Measurements from ENCODE around the gene DOCK8. TPM values are rescaled to one million over a fixed set of nuclear protein-coding genes. Genes with fewer than 3 reads are reported as not detected.
"Not testable (repeated sequence)": the region's sequence is repeated elsewhere in the genome, so short reads cannot be mapped to it uniquely, and the experiment has no call there.

Gene DOCK8
- total and polyA plus RNA-seq, 2 of the 4 experiments (the other 2 are of a cell fraction): not detected

- no peak overlapping the region for H2BK5ac ChIP-seq (ENCODE audit: low read depth, low read length, poor library complexity, severe bottlenecking)
- H2AK5ac ChIP-seq (ENCODE audit: low read depth, low read length): no peak overlapping the region
- no peak overlapping the region for H4K8ac ChIP-seq (ENCODE audit: low read depth in 2 of 2, low read length in 2 of 2)
- in situ Hi-C loops (cut with MboI; ENCODE audit: low sequenced_read_pairs) (no loop called here), dilution Hi-C loops (cut with HindIII; ENCODE audit: low sequenced_read_pairs, unreplicated experiment) (no loop called here), intact Hi-C loops (cut with micrococcal nuclease) (no loop called here)
- no peak overlapping the region for H4K91ac ChIP-seq (ENCODE audit: insufficient read depth, low read depth, low read length)
- H3K9me1 ChIP-seq (ENCODE audit: insufficient read depth, low read length): no peaks in the 10 kb centered on the region
- H3K23ac ChIP-seq (ENCODE audit: low read depth, low read length): no peak overlapping the region
- no peaks in the 10 kb centered on the region for H3K79me1 ChIP-seq (ENCODE audit: low read depth in 1 of 2, low read length in 2 of 2)
- ATAC-seq (ENCODE audit: low read depth) (no peak), DNase-seq (no peak)
- no peak overlapping the region for H3K4me3 ChIP-seq (ENCODE audit: insufficient read depth, low read depth, low read length)
- CTCF ChIA-PET: no interaction called here
- no peak overlapping the region for H3K56ac ChIP-seq (ENCODE audit: extremely low read depth, insufficient read depth, low read length)
- no peak overlapping the region for H3K4ac ChIP-seq (ENCODE audit: low read depth, low read length)
- POLR2A ChIA-PET (ENCODE audit: unreplicated experiment): no interaction called here
- H2BK120ac ChIP-seq (ENCODE audit: low read depth, low read length): no peak overlapping the region
- no peak overlapping the region for H2BK15ac ChIP-seq (ENCODE audit: low read depth, low read length)
- no peak overlapping the region for H4K5ac ChIP-seq (ENCODE audit: low read depth, low read length)
- H3K14ac ChIP-seq (replicated peaks; ENCODE audit: low read depth, low read length): no peak overlapping the region
- H3K18ac ChIP-seq (ENCODE audit: low read depth, low read length): no peak overlapping the region
- no peaks in the 10 kb centered on the region for H3K4me1 ChIP-seq (ENCODE audit: control insufficient read depth, insufficient read depth, low read length)
- peaks cover 26% of the 10 kb centered on the region for H3K27me3 ChIP-seq (ENCODE audit: control insufficient read depth, insufficient read depth, low read length)
- no peaks in the 10 kb centered on the region for H3K36me3 ChIP-seq (ENCODE audit: control insufficient read depth, insufficient read depth, low read length)
- BruUV-seq (replicated peaks): no TSS peak
- H3K9ac ChIP-seq (ENCODE audit: low read depth, low read length): no peak overlapping the region
- no peak overlapping the region for H3K4me2 ChIP-seq (ENCODE audit: low read depth, low read length)
- no peaks in the 10 kb centered on the region for H3K9me3 ChIP-seq (ENCODE audit: control insufficient read depth, insufficient read depth, low read length)
- no peak overlapping the region for H2AFZ ChIP-seq (replicated peaks; ENCODE audit: low read length, poor library complexity)
- TF ChIP-seq MXI1 (IDR thresholded peaks at IDR 0.05; ENCODE audit: borderline replicate concordance, low read depth, low read length) (no peak), NFE2L2 (IDR thresholded peaks at IDR 0.05; ENCODE audit: low read depth, low read length) (no peak), RCOR1 (IDR thresholded peaks at IDR 0.05; ENCODE audit: insufficient replicate concordance, low read length) (no peak), SMC3 (IDR thresholded peaks at IDR 0.05; ENCODE audit: low read depth, low read length) (no peak), BHLHE40 (IDR thresholded peaks at IDR 0.05; ENCODE audit: low read depth, low read length) (no peak)
- H2AK9ac ChIP-seq (replicated peaks; ENCODE audit: low read depth, low read length, poor library complexity): no peak overlapping the region
- H2BK20ac ChIP-seq (ENCODE audit: low read depth, low read length): no peak overlapping the region
- no peaks in the 10 kb centered on the region for H4K20me1 ChIP-seq (ENCODE audit: insufficient read depth, low read length)
- no peak overlapping the region for H3K27ac ChIP-seq (ENCODE audit: insufficient read depth, low read length)
- no CpG with 5 or more reads among the region's 2 CpGs for WGBS, 2 experiments (ENCODE audit: extremely low coverage in 2 of 2, insufficient read length in 1 of 2)
These were observed 3.3 kb downstream of the DOCK8 start for GRCh38 chr9:217950-218349.

- H4K5ac ChIP-seq (ENCODE audit: low read depth, low read length); H3K4ac ChIP-seq (ENCODE audit: low read depth, low read length); DNase-seq; H2BK15ac ChIP-seq (ENCODE audit: low read depth, low read length); H2AFZ ChIP-seq (replicated peaks; ENCODE audit: low read length, poor library complexity); in situ Hi-C loops (cut with MboI; ENCODE audit: low sequenced_read_pairs); ATAC-seq (ENCODE audit: low read depth); H3K14ac ChIP-seq (replicated peaks; ENCODE audit: low read depth, low read length); H3K79me1 ChIP-seq (ENCODE audit: low read depth in 1 of 2, low read length in 2 of 2); H4K20me1 ChIP-seq (ENCODE audit: insufficient read depth, low read length); H2BK20ac ChIP-seq (ENCODE audit: low read depth, low read length); CTCF ChIA-PET; H2AK5ac ChIP-seq (ENCODE audit: low read depth, low read length); H3K18ac ChIP-seq (ENCODE audit: low read depth, low read length); dilution Hi-C loops (cut with HindIII; ENCODE audit: low sequenced_read_pairs, unreplicated experiment); H3K9me1 ChIP-seq (ENCODE audit: insufficient read depth, low read length); H4K91ac ChIP-seq (ENCODE audit: insufficient read depth, low read depth, low read length); H3K4me2 ChIP-seq (ENCODE audit: low read depth, low read length); H3K9ac ChIP-seq (ENCODE audit: low read depth, low read length); POLR2A ChIA-PET (ENCODE audit: unreplicated experiment); H3K36me3 ChIP-seq (ENCODE audit: control insufficient read depth, insufficient read depth, low read length); H3K56ac ChIP-seq (ENCODE audit: extremely low read depth, insufficient read depth, low read length); H3K23ac ChIP-seq (ENCODE audit: low read depth, low read length); H3K4me1 ChIP-seq (ENCODE audit: control insufficient read depth, insufficient read depth, low read length); H4K8ac ChIP-seq (ENCODE audit: low read depth in 2 of 2, low read length in 2 of 2); H2BK5ac ChIP-seq (ENCODE audit: low read depth, low read length, poor library complexity, severe bottlenecking); H2BK120ac ChIP-seq (ENCODE audit: low read depth, low read length); H3K9me3 ChIP-seq (ENCODE audit: control insufficient read depth, insufficient read depth, low read length); H2AK9ac ChIP-seq (replicated peaks; ENCODE audit: low read depth, low read length, poor library complexity); BruUV-seq (replicated peaks); intact Hi-C loops (cut with micrococcal nuclease); H3K27ac ChIP-seq (ENCODE audit: insufficient read depth, low read length); H3K4me3 ChIP-seq (ENCODE audit: insufficient read depth, low read depth, low read length): not testable (repeated sequence)
- WGBS, 2 experiments (ENCODE audit: extremely low coverage in 2 of 2, insufficient read length in 1 of 2): no CpG with 5 or more reads among the region's 7 CpGs
- peaks cover 25% of the 10 kb centered on the region for H3K27me3 ChIP-seq (ENCODE audit: control insufficient read depth, insufficient read depth, low read length)
These were observed 4.4 kb downstream of the DOCK8 start for GRCh38 chr9:219036-219435.
